B cell (primary cell): Measurements from ENCODE around the gene ANKRD23.

Experiments used
- CTCF ChIP-seq: fragments of 200-600 bp; IDR thresholded peaks from one replicate; pipeline ENCODE4 v1.8.0; 2022; ENCODE audit warnings: antibody characterized with exemption, mild to moderate bottlenecking
- EZH2 ChIP-seq: IDR thresholded peaks from 2 replicates; pipeline ENCODE4 v1.6.1; 2012; ENCODE audit warnings: borderline replicate concordance, low read depth, mild to moderate bottlenecking, moderate library complexity, low read length; ENCODE audit not compliant: insufficient read depth, poor library complexity, severe bottlenecking

- TF ChIP-seq CTCF (no peak), EZH2 (no peak)
Observed at GRCh38 chr2:96877631-96878092, 33.8 kb upstream of the ANKRD23 start.
